Fibroblast of lung (primary cell): ENCODE data around the gene MAGEA9B. TPM values are rescaled to one million over a fixed set of nuclear protein-coding genes. Genes with fewer than 3 reads are reported as not detected.
A peak's percentile ranks its signal among the peaks of the same experiment; 100 is the strongest.

ENCODE experiments used
- DNase-seq, 2 donors: peaks; one replicate each; pipeline versions ENCODE4 v3.0.0 to v3.0.0-alpha.2; 2010; ENCODE audit warnings: low read depth in 2 of 2
- H2AFZ ChIP-seq: 2 replicates; pipeline ENCODE4 v1.5.1; 2012; ENCODE audit warnings: low read length, control low read depth, inconsistent platforms
- H3K27ac ChIP-seq: 2 replicates; pipeline ENCODE4 v1.5.1; 2011; ENCODE audit warnings: low read length, control low read depth; ENCODE audit not compliant: insufficient read depth
- H3K27me3 ChIP-seq: 2 replicates; pipeline ENCODE4 v1.5.1; 2011; ENCODE audit warnings: mild to moderate bottlenecking, low read length; ENCODE audit not compliant: control insufficient read depth, insufficient read depth
- H3K36me3 ChIP-seq: 2 replicates; pipeline ENCODE4 v1.5.1; 2011; ENCODE audit warnings: low read length; ENCODE audit not compliant: control insufficient read depth, insufficient read depth
- H3K4me1 ChIP-seq: 2 replicates; pipeline ENCODE4 v1.5.1; 2011; ENCODE audit warnings: low read length; ENCODE audit not compliant: control insufficient read depth, insufficient read depth; ENCODE audit errors: extremely low read depth
- H3K4me2 ChIP-seq: 2 replicates; pipeline ENCODE4 v1.5.1; 2011; ENCODE audit warnings: low read length, control low read depth; ENCODE audit not compliant: insufficient read depth; ENCODE audit errors: extremely low read depth
- H3K4me3 ChIP-seq, 4 experiments: fragments of 200-600 bp in 1 of 4; sonication (generic) in 1 of 4; replicated peaks in 1 of 4; 2 replicates each; pipeline ENCODE4 v1.5.1; 2011 to 2016; ENCODE audit warnings: low read length in 4 of 4, low read depth in 3 of 4, mild to moderate bottlenecking in 3 of 4, control low read depth in 2 of 4, inconsistent platforms in 1 of 4, mixed read lengths in 1 of 4; ENCODE audit not compliant: insufficient read depth in 1 of 4; ENCODE audit errors: control extremely low read depth in 1 of 4
- H3K79me2 ChIP-seq: 2 replicates; pipeline ENCODE4 v1.5.1; 2012; ENCODE audit warnings: mild to moderate bottlenecking, low read length, inconsistent platforms; ENCODE audit not compliant: control insufficient read depth, insufficient read depth
- H3K9ac ChIP-seq: 2 replicates; pipeline ENCODE4 v1.5.1; 2011; ENCODE audit warnings: mild to moderate bottlenecking, low read length, control low read depth; ENCODE audit not compliant: insufficient read depth
- H3K9me3 ChIP-seq: 2 replicates; pipeline ENCODE4 v1.5.1; 2012; ENCODE audit warnings: low read depth, low read length; ENCODE audit not compliant: control insufficient read depth, insufficient read depth
- H4K20me1 ChIP-seq: 2 replicates; pipeline ENCODE4 v1.5.1; 2011; ENCODE audit warnings: low read length; ENCODE audit not compliant: control insufficient read depth, insufficient read depth; ENCODE audit errors: extremely low read depth
- CTCF ChIP-seq, 2 donors: IDR thresholded peaks in 1 of 2; conservative IDR thresholded peaks in 1 of 2; 1 replicate in 1 of 2; 2 replicates in 1 of 2; pipeline ENCODE4 v1.5.1; 2011 to 2012; ENCODE audit warnings: low read length in 2 of 2, control low read depth in 1 of 2, inconsistent platforms in 1 of 2, low read depth in 1 of 2, mild to moderate bottlenecking in 1 of 2
- EZH2 ChIP-seq: IDR thresholded peaks from 2 replicates; pipeline ENCODE4 v1.5.1; 2012; ENCODE audit warnings: low read length, control low read depth, mild to moderate bottlenecking; ENCODE audit errors: missing control alignments
- polyA plus RNA-seq, 2 donors: library from polyadenylated mRNA; depleted of rRNA in 1 of 2; stranded (reverse) in 1 of 2; unstranded in 1 of 2; fragments of >200 nt; gene quantifications; 2 replicates each; pipeline ENCODE4 v1.2.1, GENCODE V29; 2011 to 2012; ENCODE audit warnings: missing spikeins in 1 of 2
- total RNA-seq: library from RNA; depleted of rRNA; stranded (reverse); fragments of >200 nt; gene quantifications from 2 replicates; pipeline ENCODE4 v1.2.1, GENCODE V29; 2014

Gene MAGEA9B
- total and polyA plus RNA-seq, 2 donors (not counting 1 experiment from before 2014, with no cell fraction given), result not detected

GRCh38 chrX:149572743-149573142, 14.5 kb downstream of the MAGEA9B start:
- H3K4me2 ChIP-seq, result no peak overlapping the region
- peak in 1 of 2 donors; percentile 6 for DNase-seq
- no peaks in the 10 kb centered on the region for H3K27me3 ChIP-seq
- no peaks in the 10 kb centered on the region for H4K20me1 ChIP-seq
- H3K9me3 ChIP-seq, result no peaks in the 10 kb centered on the region
- H3K36me3 ChIP-seq, result no peaks in the 10 kb centered on the region
- no peaks in the 10 kb centered on the region for H3K79me2 ChIP-seq
- no peak overlapping the region for H3K4me3 ChIP-seq
- no peak overlapping the region for H3K27ac ChIP-seq
- H3K4me1 ChIP-seq, result no peaks in the 10 kb centered on the region
- H3K9ac ChIP-seq, result no peak overlapping the region
- TF ChIP-seq CTCF (conservative IDR thresholded peaks at IDR 0.05 in 1 of 2, IDR thresholded peaks at IDR 0.05 in 1 of 2; ENCODE audit: low read depth in 1 of 2, low read length in 2 of 2), result no peak
- no peak for TF ChIP-seq EZH2
- no peak overlapping the region for H2AFZ ChIP-seq

- Histone ChIP-seq H3K4me1 (no peaks in the 10 kb centered on the region), H3K36me3 (no peaks in the 10 kb centered on the region), H3K4me2 (no peak overlapping the region), H3K4me3 (no peak overlapping the region), H3K27ac (no peak overlapping the region), H3K9ac (no peak overlapping the region), H4K20me1 (no peaks in the 10 kb centered on the region), H2AFZ (no peak overlapping the region), H3K79me2 (no peaks in the 10 kb centered on the region), H3K9me3 (no peaks in the 10 kb centered on the region), H3K27me3 (no peaks in the 10 kb centered on the region)
- TF ChIP-seq CTCF (conservative IDR thresholded peaks at IDR 0.05 in 1 of 2, IDR thresholded peaks at IDR 0.05 in 1 of 2; ENCODE audit: low read depth in 1 of 2, low read length in 2 of 2), result no peak
- TF ChIP-seq EZH2, result no peak
- DNase-seq, result no peak
These were observed 15.5 kb downstream of the MAGEA9B start for GRCh38 chrX:149571770-149572169.

GRCh38 chrX:149570668-149571067, 16.6 kb downstream of the MAGEA9B start:
- Histone ChIP-seq H3K4me1 (no peaks in the 10 kb centered on the region), H3K36me3 (no peaks in the 10 kb centered on the region), H2AFZ (no peak overlapping the region), H4K20me1 (no peaks in the 10 kb centered on the region), H3K27ac (no peak overlapping the region), H3K4me2 (no peak overlapping the region), H3K27me3 (no peaks in the 10 kb centered on the region), H3K9me3 (no peaks in the 10 kb centered on the region), H3K9ac (no peak overlapping the region), H3K4me3 (no peak overlapping the region), H3K79me2 (no peaks in the 10 kb centered on the region)
- DNase-seq, result peak; percentile 39 to 42
- TF ChIP-seq EZH2, result no peak
- no peak for TF ChIP-seq CTCF (conservative IDR thresholded peaks at IDR 0.05 in 1 of 2, IDR thresholded peaks at IDR 0.05 in 1 of 2; ENCODE audit: low read depth in 1 of 2, low read length in 2 of 2)
